Measurements from ENCODE around the gene NHSL1. TPM values are rescaled to one million over a fixed set of nuclear protein-coding genes. Genes with fewer than 3 reads are reported as not detected.

The NHSL1 gene
- total RNA-seq, 1 donor: 17.8 TPM

GRCh38 chr6:138387577-138388368 is 111.5 kb downstream of the NHSL1 start:
- DNase-seq (ENCODE audit: low read depth): no peak
- H3K4me3 ChIP-seq (ENCODE audit: low read depth, low read length): no peak overlapping the region
- TF ChIP-seq CTCF (IDR thresholded peaks at IDR 0.05; ENCODE audit: insufficient read depth, low read length): no peak

- no peak overlapping the region for H3K4me3 ChIP-seq (ENCODE audit: low read depth, low read length)
- TF ChIP-seq CTCF (IDR thresholded peaks at IDR 0.05; ENCODE audit: insufficient read depth, low read length): no peak
- DNase-seq (ENCODE audit: low read depth): no peak
Measured at GRCh38 chr6:138386897-138387296, 112.4 kb downstream of the NHSL1 start.

GRCh38 chr6:138383776-138384175 is 115.5 kb downstream of the NHSL1 start:
- H3K4me3 ChIP-seq (ENCODE audit: low read depth, low read length): no peak overlapping the region
- TF ChIP-seq CTCF (IDR thresholded peaks at IDR 0.05; ENCODE audit: insufficient read depth, low read length): no peak
- DNase-seq (ENCODE audit: low read depth): no peak

GRCh38 chr6:138382498-138383265 is 116.6 kb downstream of the NHSL1 start:
- H3K4me3 ChIP-seq (ENCODE audit: low read depth, low read length): no peak overlapping the region
- no peak for DNase-seq (ENCODE audit: low read depth)
- no peak for TF ChIP-seq CTCF (IDR thresholded peaks at IDR 0.05; ENCODE audit: insufficient read depth, low read length)

- no peak for DNase-seq (ENCODE audit: low read depth)
- no peak for TF ChIP-seq CTCF (IDR thresholded peaks at IDR 0.05; ENCODE audit: insufficient read depth, low read length)
- H3K4me3 ChIP-seq (ENCODE audit: low read depth, low read length): no peak overlapping the region
Measured at GRCh38 chr6:138378463-138378862, 120.8 kb downstream of the NHSL1 start.

- DNase-seq (ENCODE audit: low read depth): no peak
- no peak within 1 kb of the TSS for H3K4me3 ChIP-seq (ENCODE audit: low read depth, low read length)
- TF ChIP-seq CTCF (IDR thresholded peaks at IDR 0.05; ENCODE audit: insufficient read depth, low read length): no peak
Measured at GRCh38 chr6:138377844-138378243, 121.5 kb downstream of the NHSL1 start, which contains the start of gene SMIM28. Gene SMIM28 (plus strand): TSS chr6:138377905. CDS start chr6:138378073, 168 bp downstream.
